Measurements from ENCODE around the gene PARP15. TPM values are rescaled to one million over a fixed set of nuclear protein-coding genes. Genes with fewer than 3 reads are reported as not detected.

Gene PARP15
- polyA plus RNA-seq, 1 donor (not counting 4 experiments of a cell fraction or from before 2014, with no cell fraction given) = 0.25 TPM

DNA sequence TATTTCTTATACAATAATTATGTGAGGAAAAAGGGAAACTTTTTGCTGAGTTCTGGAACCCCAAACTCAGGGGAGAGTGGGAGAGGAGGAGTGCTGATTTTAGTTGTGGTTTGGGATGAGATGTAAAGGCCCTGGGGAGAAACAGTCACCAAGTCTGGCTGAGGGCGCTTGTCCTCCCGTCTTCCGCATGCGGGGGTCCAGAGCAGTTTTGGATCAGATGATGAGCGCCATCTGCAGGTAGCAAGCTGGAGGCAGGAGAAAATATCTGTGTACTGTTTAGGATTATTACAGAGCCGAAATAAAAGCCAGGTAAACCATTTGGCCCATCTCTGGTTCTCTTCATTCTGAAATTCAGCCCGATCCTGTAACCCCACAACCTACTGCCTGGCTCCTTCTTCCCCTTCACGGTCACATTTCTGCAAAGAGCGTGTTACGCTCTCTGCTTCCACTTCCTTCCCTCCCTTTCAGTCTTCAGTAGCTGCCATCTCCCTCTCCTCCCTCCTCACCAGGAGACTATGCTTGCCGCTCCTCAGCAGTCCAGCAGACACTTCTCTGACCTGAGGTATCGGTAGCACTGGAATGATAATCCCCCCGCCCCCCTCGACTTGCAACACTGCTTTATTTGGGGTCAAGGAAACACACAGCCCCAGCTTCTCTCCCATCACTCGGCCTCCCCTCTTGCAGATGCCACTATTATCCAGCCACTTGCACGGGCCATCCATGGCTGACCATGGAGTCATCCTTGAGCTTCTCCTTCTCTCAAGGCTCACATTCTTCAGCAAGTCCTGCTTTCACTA lies 101.8 kb downstream of the PARP15 start:
- no peak for TF ChIP-seq EZH2 (IDR thresholded peaks at IDR 0.05; ENCODE audit: low read length)
- TF ChIP-seq, protein P1, sequence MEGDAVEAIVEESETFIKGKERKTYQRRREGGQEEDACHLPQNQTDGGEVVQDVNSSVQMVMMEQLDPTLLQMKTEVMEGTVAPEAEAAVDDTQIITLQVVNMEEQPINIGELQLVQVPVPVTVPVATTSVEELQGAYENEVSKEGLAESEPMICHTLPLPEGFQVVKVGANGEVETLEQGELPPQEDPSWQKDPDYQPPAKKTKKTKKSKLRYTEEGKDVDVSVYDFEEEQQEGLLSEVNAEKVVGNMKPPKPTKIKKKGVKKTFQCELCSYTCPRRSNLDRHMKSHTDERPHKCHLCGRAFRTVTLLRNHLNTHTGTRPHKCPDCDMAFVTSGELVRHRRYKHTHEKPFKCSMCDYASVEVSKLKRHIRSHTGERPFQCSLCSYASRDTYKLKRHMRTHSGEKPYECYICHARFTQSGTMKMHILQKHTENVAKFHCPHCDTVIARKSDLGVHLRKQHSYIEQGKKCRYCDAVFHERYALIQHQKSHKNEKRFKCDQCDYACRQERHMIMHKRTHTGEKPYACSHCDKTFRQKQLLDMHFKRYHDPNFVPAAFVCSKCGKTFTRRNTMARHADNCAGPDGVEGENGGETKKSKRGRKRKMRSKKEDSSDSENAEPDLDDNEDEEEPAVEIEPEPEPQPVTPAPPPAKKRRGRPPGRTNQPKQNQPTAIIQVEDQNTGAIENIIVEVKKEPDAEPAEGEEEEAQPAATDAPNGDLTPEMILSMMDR (optimal IDR thresholded peaks at IDR 0.05 in 1 of 3, IDR thresholded peaks at IDR 0.05 in 1 of 3, conservative IDR thresholded peaks at IDR 0.05 in 1 of 3; ENCODE audit: extremely low read depth in 1 of 3, insufficient read depth in 2 of 3, low read length in 3 of 3) = peak; percentile 79 to 83 (median 79)
- H3K4me3 ChIP-seq (ENCODE audit: control insufficient read depth in 2 of 3, extremely low read depth in 1 of 3, insufficient read depth in 2 of 3, low read depth in 1 of 3, low read length in 3 of 3) = peak overlapping the region in 2 of 3 experiments; percentile 21 to 88
- dilution Hi-C loops (cut with MboI; ENCODE audit: extremely low pct_ligation_motif_present, low sequenced_read_pairs) = no loop called here
- H3K4me1 ChIP-seq (ENCODE audit: control insufficient read depth, extremely low read depth, insufficient read depth, low read length) = peaks cover 27% of the 10 kb centered on the region
- FAIRE-seq (peak; percentile 91), DNase-seq (ENCODE audit: low read depth, low spot score) (no peak)
- no peaks in the 10 kb centered on the region for H3K27me3 ChIP-seq (ENCODE audit: control insufficient read depth, extremely low read depth, insufficient read depth, low read length)
- H3K9me3 ChIP-seq (ENCODE audit: control insufficient read depth, low read depth, low read length) = peaks cover 2% of the 10 kb centered on the region
- peak overlapping the region; percentile 94 for H3K4me2 ChIP-seq (ENCODE audit: control insufficient read depth, extremely low read depth, insufficient read depth, low read depth, low read length)
- peak overlapping the region; percentile 66 for H3K27ac ChIP-seq (ENCODE audit: control insufficient read depth, insufficient read depth, low read length)
- no peaks in the 10 kb centered on the region for H3K36me3 ChIP-seq (ENCODE audit: control insufficient read depth in 2 of 2, extremely low read depth in 1 of 2, insufficient read depth in 2 of 2, low read length in 2 of 2)
- no peaks in the 10 kb centered on the region for H3K9me1 ChIP-seq (ENCODE audit: control insufficient read depth, extremely low read depth, insufficient read depth, low read length)
- peaks cover 16% of the 10 kb centered on the region for H3K79me2 ChIP-seq (ENCODE audit: control insufficient read depth, insufficient read depth, low read length)
- peak overlapping the region; percentile 94 for H2AFZ ChIP-seq (ENCODE audit: control insufficient read depth, low read length)
- peak overlapping the region; percentile 11 for H3K9ac ChIP-seq (ENCODE audit: control insufficient read depth, extremely low read depth, insufficient read depth, low read length)
- H4K20me1 ChIP-seq (ENCODE audit: control insufficient read depth, extremely low read depth, insufficient read depth, low read length) = no peaks in the 10 kb centered on the region

DNA sequence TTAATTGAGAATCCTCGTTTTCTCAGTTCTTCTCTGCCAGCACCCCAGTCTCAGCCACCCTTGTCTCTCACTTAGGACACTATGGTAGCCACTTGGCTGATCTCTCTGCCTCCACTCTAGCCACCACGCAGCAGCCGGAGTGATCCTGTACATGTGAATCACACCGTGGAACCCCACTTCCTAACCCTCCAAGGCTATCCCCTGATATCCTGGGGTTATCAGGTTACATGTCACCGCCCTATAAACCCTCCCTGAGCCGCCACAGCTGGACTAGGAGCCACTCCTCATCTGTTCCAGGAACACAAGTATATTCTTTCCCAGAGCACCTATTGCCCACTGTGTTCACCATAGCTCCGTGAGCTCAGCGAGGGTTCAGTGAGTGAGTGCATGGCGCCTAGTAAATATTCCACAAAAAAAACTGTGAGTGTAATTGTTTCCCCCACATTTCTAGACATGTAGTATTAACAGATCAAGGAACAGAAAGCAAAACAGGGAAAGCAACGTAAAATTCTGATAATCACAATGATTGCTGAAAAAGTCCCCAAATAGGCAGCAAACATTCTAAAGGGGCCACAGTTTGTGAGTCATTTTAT lies 102.5 kb downstream of the PARP15 start:
- dilution Hi-C loops (cut with MboI; ENCODE audit: extremely low pct_ligation_motif_present, low sequenced_read_pairs) = no loop called here
- FAIRE-seq = peak; percentile 36
- H3K4me1 ChIP-seq (ENCODE audit: control insufficient read depth, extremely low read depth, insufficient read depth, low read length) = peaks cover 25% of the 10 kb centered on the region
- peak overlapping the region; percentile 66 for H3K27ac ChIP-seq (ENCODE audit: control insufficient read depth, insufficient read depth, low read length)
- H2AFZ ChIP-seq (ENCODE audit: control insufficient read depth, low read length) = peak overlapping the region; percentile 94
- H3K9me1 ChIP-seq (ENCODE audit: control insufficient read depth, extremely low read depth, insufficient read depth, low read length) = no peaks in the 10 kb centered on the region
- no peaks in the 10 kb centered on the region for H3K36me3 ChIP-seq (ENCODE audit: control insufficient read depth in 2 of 2, extremely low read depth in 1 of 2, insufficient read depth in 2 of 2, low read length in 2 of 2)
- H3K9me3 ChIP-seq (ENCODE audit: control insufficient read depth, low read depth, low read length) = peaks cover 2% of the 10 kb centered on the region
- H4K20me1 ChIP-seq (ENCODE audit: control insufficient read depth, extremely low read depth, insufficient read depth, low read length) = no peaks in the 10 kb centered on the region
- H3K4me2 ChIP-seq (ENCODE audit: control insufficient read depth, extremely low read depth, insufficient read depth, low read depth, low read length) = peak overlapping the region; percentile 94
- peak overlapping the region; percentile 61 to 92 (median 88) for H3K4me3 ChIP-seq (ENCODE audit: control insufficient read depth in 2 of 3, extremely low read depth in 1 of 3, insufficient read depth in 2 of 3, low read depth in 1 of 3, low read length in 3 of 3)
- peaks cover 16% of the 10 kb centered on the region for H3K79me2 ChIP-seq (ENCODE audit: control insufficient read depth, insufficient read depth, low read length)
- DNase-seq (ENCODE audit: low read depth, low spot score) = no peak
- peak overlapping the region; percentile 89 for H3K9ac ChIP-seq (ENCODE audit: control insufficient read depth, extremely low read depth, insufficient read depth, low read length)
- TF ChIP-seq EZH2 (IDR thresholded peaks at IDR 0.05; ENCODE audit: low read length) = no peak
- TF ChIP-seq, protein P1 (optimal IDR thresholded peaks at IDR 0.05 in 1 of 3, IDR thresholded peaks at IDR 0.05 in 1 of 3, conservative IDR thresholded peaks at IDR 0.05 in 1 of 3; ENCODE audit: extremely low read depth in 1 of 3, insufficient read depth in 2 of 3, low read length in 3 of 3) = no peak
- H3K27me3 ChIP-seq (ENCODE audit: control insufficient read depth, extremely low read depth, insufficient read depth, low read length) = no peaks in the 10 kb centered on the region

All from keratinocyte (primary cell).